Measurements from ENCODE around the gene CNTNAP2. TPM values are rescaled to one million over a fixed set of nuclear protein-coding genes. Genes with fewer than 3 reads are reported as not detected.
A peak's percentile ranks its signal among the peaks of the same experiment; 100 is the strongest.

Gene CNTNAP2
- total and polyA plus RNA-seq, 2 of the 8 experiments (the other 6 are each of a cell fraction or from before 2014, with no cell fraction given), result 27.9 to 71.0 TPM

GRCh38 chr7:147436718-147437117, 1320.1 kb downstream of the CNTNAP2 start (continued):
- TF ChIP-seq, protein P1, sequence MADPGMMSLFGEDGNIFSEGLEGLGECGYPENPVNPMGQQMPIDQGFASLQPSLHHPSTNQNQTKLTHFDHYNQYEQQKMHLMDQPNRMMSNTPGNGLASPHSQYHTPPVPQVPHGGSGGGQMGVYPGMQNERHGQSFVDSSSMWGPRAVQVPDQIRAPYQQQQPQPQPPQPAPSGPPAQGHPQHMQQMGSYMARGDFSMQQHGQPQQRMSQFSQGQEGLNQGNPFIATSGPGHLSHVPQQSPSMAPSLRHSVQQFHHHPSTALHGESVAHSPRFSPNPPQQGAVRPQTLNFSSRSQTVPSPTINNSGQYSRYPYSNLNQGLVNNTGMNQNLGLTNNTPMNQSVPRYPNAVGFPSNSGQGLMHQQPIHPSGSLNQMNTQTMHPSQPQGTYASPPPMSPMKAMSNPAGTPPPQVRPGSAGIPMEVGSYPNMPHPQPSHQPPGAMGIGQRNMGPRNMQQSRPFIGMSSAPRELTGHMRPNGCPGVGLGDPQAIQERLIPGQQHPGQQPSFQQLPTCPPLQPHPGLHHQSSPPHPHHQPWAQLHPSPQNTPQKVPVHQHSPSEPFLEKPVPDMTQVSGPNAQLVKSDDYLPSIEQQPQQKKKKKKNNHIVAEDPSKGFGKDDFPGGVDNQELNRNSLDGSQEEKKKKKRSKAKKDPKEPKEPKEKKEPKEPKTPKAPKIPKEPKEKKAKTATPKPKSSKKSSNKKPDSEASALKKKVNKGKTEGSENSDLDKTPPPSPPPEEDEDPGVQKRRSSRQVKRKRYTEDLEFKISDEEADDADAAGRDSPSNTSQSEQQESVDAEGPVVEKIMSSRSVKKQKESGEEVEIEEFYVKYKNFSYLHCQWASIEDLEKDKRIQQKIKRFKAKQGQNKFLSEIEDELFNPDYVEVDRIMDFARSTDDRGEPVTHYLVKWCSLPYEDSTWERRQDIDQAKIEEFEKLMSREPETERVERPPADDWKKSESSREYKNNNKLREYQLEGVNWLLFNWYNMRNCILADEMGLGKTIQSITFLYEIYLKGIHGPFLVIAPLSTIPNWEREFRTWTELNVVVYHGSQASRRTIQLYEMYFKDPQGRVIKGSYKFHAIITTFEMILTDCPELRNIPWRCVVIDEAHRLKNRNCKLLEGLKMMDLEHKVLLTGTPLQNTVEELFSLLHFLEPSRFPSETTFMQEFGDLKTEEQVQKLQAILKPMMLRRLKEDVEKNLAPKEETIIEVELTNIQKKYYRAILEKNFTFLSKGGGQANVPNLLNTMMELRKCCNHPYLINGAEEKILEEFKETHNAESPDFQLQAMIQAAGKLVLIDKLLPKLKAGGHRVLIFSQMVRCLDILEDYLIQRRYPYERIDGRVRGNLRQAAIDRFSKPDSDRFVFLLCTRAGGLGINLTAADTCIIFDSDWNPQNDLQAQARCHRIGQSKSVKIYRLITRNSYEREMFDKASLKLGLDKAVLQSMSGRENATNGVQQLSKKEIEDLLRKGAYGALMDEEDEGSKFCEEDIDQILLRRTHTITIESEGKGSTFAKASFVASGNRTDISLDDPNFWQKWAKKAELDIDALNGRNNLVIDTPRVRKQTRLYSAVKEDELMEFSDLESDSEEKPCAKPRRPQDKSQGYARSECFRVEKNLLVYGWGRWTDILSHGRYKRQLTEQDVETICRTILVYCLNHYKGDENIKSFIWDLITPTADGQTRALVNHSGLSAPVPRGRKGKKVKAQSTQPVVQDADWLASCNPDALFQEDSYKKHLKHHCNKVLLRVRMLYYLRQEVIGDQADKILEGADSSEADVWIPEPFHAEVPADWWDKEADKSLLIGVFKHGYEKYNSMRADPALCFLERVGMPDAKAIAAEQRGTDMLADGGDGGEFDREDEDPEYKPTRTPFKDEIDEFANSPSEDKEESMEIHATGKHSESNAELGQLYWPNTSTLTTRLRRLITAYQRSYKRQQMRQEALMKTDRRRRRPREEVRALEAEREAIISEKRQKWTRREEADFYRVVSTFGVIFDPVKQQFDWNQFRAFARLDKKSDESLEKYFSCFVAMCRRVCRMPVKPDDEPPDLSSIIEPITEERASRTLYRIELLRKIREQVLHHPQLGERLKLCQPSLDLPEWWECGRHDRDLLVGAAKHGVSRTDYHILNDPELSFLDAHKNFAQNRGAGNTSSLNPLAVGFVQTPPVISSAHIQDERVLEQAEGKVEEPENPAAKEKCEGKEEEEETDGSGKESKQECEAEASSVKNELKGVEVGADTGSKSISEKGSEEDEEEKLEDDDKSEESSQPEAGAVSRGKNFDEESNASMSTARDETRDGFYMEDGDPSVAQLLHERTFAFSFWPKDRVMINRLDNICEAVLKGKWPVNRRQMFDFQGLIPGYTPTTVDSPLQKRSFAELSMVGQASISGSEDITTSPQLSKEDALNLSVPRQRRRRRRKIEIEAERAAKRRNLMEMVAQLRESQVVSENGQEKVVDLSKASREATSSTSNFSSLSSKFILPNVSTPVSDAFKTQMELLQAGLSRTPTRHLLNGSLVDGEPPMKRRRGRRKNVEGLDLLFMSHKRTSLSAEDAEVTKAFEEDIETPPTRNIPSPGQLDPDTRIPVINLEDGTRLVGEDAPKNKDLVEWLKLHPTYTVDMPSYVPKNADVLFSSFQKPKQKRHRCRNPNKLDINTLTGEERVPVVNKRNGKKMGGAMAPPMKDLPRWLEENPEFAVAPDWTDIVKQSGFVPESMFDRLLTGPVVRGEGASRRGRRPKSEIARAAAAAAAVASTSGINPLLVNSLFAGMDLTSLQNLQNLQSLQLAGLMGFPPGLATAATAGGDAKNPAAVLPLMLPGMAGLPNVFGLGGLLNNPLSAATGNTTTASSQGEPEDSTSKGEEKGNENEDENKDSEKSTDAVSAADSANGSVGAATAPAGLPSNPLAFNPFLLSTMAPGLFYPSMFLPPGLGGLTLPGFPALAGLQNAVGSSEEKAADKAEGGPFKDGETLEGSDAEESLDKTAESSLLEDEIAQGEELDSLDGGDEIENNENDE (IDR thresholded peaks at IDR 0.05; ENCODE audit: insufficient replicate concordance, low read length), result peak; percentile 93
- TF ChIP-seq JUND (IDR thresholded peaks at IDR 0.05; ENCODE audit: low read length), result no peak
- peak; percentile 53; the same call in 1 of the 2 replicates for TF ChIP-seq POLR2AphosphoS5 (IDR thresholded peaks at IDR 0.05; ENCODE audit: low read depth, low read length)
- TF ChIP-seq MAFK (IDR thresholded peaks at IDR 0.05; ENCODE audit: low read depth, low read length), result no peak
- no peak for TF ChIP-seq CHD1 (IDR thresholded peaks at IDR 0.05; ENCODE audit: low read depth, low read length)
- TF ChIP-seq TBP (IDR thresholded peaks at IDR 0.05; ENCODE audit: low read depth, low read length), result no peak
- no peak for TF ChIP-seq EZH2 (IDR thresholded peaks at IDR 0.05; ENCODE audit: low read depth, low read length, severe bottlenecking)
- TF ChIP-seq SP1 (IDR thresholded peaks at IDR 0.05; ENCODE audit: low read depth, low read length), result 0 out of 2 replicates have a peak, but pooled peaks have one; percentile 37
- no peak for TF ChIP-seq GTF2F1 (IDR thresholded peaks at IDR 0.05; ENCODE audit: borderline replicate concordance, low read depth, low read length)
